Measurements from ENCODE around the gene KIF12. TPM values are rescaled to one million over a fixed set of nuclear protein-coding genes. Genes with fewer than 3 reads are reported as not detected.

The KIF12 gene
- total and polyA plus RNA-seq, 2 of the 8 experiments (the other 6 are each of a cell fraction or from before 2014, with no cell fraction given): 2.9 to 3.9 TPM

- peaks cover 0 to 2% of the 10 kb centered on the region in 2 experiments; a peak in 1 of 4 replicates for H3K9me3 ChIP-seq (ENCODE audit: insufficient read depth in 2 of 2, low read depth in 1 of 2, low read length in 1 of 2)
- no peaks in the 10 kb centered on the region for H3K36me3 ChIP-seq (ENCODE audit: control insufficient read depth in 2 of 4, insufficient read depth in 4 of 4, low read length in 3 of 4)
- DNase-seq (ENCODE audit: low read depth in 1 of 2, low spot score in 2 of 2) (no peak), FAIRE-seq (no peak)
- no peak overlapping the region for H2BK120ac ChIP-seq (replicated peaks; ENCODE audit: low read depth, low read length)
- H2BK5ac ChIP-seq (ENCODE audit: low read depth, low read length): no peak overlapping the region
- no peak overlapping the region for H4K5ac ChIP-seq (ENCODE audit: insufficient read length, low read depth, low read length)
- no peak overlapping the region for H4K91ac ChIP-seq (replicated peaks; ENCODE audit: insufficient read length, low read length)
- H4K20me1 ChIP-seq (replicated peaks in 1 of 2; ENCODE audit: control insufficient read depth in 1 of 2, insufficient read depth in 2 of 2, low read length in 2 of 2): no peaks in the 10 kb centered on the region
- H3K23ac ChIP-seq (ENCODE audit: insufficient read length): no peak overlapping the region
- POLR2A ChIA-PET (ENCODE audit: partially characterized antibody): interaction anchor here (1.0 to 2.0 kb wide), 6 partner anchors 46 to 241 kb away, joined by 3 to 8 read pairs (median 6); partner anchors contain the start of gene COL27A1
- no peak overlapping the region for H3K4me2 ChIP-seq (ENCODE audit: insufficient read depth in 1 of 2, low read depth in 2 of 2, low read length in 2 of 2)
- H2AK5ac ChIP-seq (ENCODE audit: low read depth, low read length): no peak overlapping the region
- no peaks in the 10 kb centered on the region for H3K79me1 ChIP-seq (ENCODE audit: low read depth, low read length)
- peak overlapping the region; percentile 84; the same call in 1 of the 2 replicates for H2BK12ac ChIP-seq (ENCODE audit: low read depth, low read length)
- H2BK20ac ChIP-seq (ENCODE audit: low read length): no peak overlapping the region
- CTCF ChIA-PET (ENCODE audit: partially characterized antibody): interaction anchor here (0.7 to 17.7 kb wide), 57 partner anchors 8 to 513 kb away, joined by 3 to 206 read pairs (median 6); partner anchors contain the start of genes AMBP, COL27A1 and KIF12
- WGBS, 2 experiments (ENCODE audit: extremely low coverage in 1 of 2, insufficient coverage in 1 of 2, insufficient read length in 1 of 2, insufficient replicate concordance in 2 of 2, low coverage in 1 of 2, low lambda C conversion rate in 2 of 2, missing lambda C conversion rate in 1 of 2): 78% methylated on average over 13 of the region's 13 CpGs; no CpG with 5 or more reads in 1 of the 2 experiments
- TF ChIP-seq GABPA (IDR thresholded peaks at IDR 0.05; ENCODE audit: borderline replicate concordance, insufficient read depth, low read length): no peak
- no peak for TF ChIP-seq RNF2 (IDR thresholded peaks at IDR 0.05; ENCODE audit: borderline replicate concordance, low read depth, low read length, missing control alignments, poor library complexity, severe bottlenecking)
- no peak for TF ChIP-seq HDAC2 (IDR thresholded peaks at IDR 0.05; ENCODE audit: borderline replicate concordance in 1 of 2, low read depth in 2 of 2, low read length in 2 of 2)
- no peak overlapping the region for H3K9ac ChIP-seq (replicated peaks in 1 of 4; ENCODE audit: extremely low read depth in 1 of 4, low read depth in 3 of 4, low read length in 3 of 4)
- H2AFZ ChIP-seq (ENCODE audit: low read length): peak overlapping the region; percentile 75; the same call in 1 of the 2 replicates
- peaks cover 0 to 9% (median 7%) of the 10 kb centered on the region in 4 experiments; a peak in 6 of 7 replicates for H3K4me1 ChIP-seq (replicated peaks in 1 of 4; ENCODE audit: control insufficient read depth in 3 of 4, insufficient read depth in 4 of 4, low read length in 3 of 4)
- no peak overlapping the region for H3K14ac ChIP-seq (ENCODE audit: insufficient read length)
- no peak overlapping the region for H3K18ac ChIP-seq (ENCODE audit: extremely low read depth, low read length)
- no peak overlapping the region for H3K27ac ChIP-seq (ENCODE audit: low read depth, low read length)
- no peak overlapping the region for H4K8ac ChIP-seq (ENCODE audit: extremely low read depth, insufficient read depth, low read length)
- H3K56ac ChIP-seq (replicated peaks; ENCODE audit: insufficient read length, low read depth, low read length): no peak overlapping the region
- H2BK15ac ChIP-seq (ENCODE audit: low read length): peak overlapping the region; percentile 72; the same call in 1 of the 2 replicates
- no peaks in the 10 kb centered on the region; the same call in 1 of the 2 replicates for H3K23me2 ChIP-seq (ENCODE audit: low read depth, low read length)
- no peaks in the 10 kb centered on the region for H3K79me2 ChIP-seq (ENCODE audit: control insufficient read depth in 1 of 2, insufficient read depth in 2 of 2, low read length in 2 of 2)
- H3K4ac ChIP-seq (replicated peaks; ENCODE audit: insufficient read length, low read depth, low read length): no peak overlapping the region
- no peak overlapping the region for H3K4me3 ChIP-seq (ENCODE audit: extremely low read depth in 1 of 4, insufficient read depth in 2 of 4, low read depth in 3 of 4, low read length in 4 of 4)
- peaks cover 0 to 14% (median 4%) of the 10 kb centered on the region in 4 experiments; a peak in 3 of 7 replicates for H3K27me3 ChIP-seq (replicated peaks in 1 of 4; ENCODE audit: control insufficient read depth in 3 of 4, extremely low read depth in 1 of 4, insufficient read depth in 3 of 4, low read length in 3 of 4)
These were observed 8.4 kb upstream of the KIF12 start for GRCh38 chr9:114107286-114108001.

Measured in H1 (cell line).